OCI-LY7 (cell line): Measurements from ENCODE around the gene TPD52L2.

ENCODE experiments used
- CTCF ChIP-seq: fragments of 200-600 bp; sonication (generic); conservative IDR thresholded peaks from 2 replicates; pipeline ENCODE4 v1.5.1; 2014; ENCODE audit warnings: mild to moderate bottlenecking, antibody characterized with exemption, low read length, moderate library complexity, mixed read lengths
- EZH2phosphoT487 ChIP-seq: fragments of 200-600 bp; sonication (generic); IDR thresholded peaks from 2 replicates; pipeline ENCODE4 v1.6.1; 2018; ENCODE audit warnings: low read depth, borderline replicate concordance, mild to moderate bottlenecking, mixed run types, antibody characterized with exemption, low read length, moderate library complexity, mixed read lengths

- TF ChIP-seq CTCF, result no peak
- no peak for TF ChIP-seq EZH2phosphoT487
Measured at GRCh38 chr20:63855363-63856097, 9.5 kb upstream of the TPD52L2 start.
